ENCODE measurements around the gene HMCN1. TPM values are rescaled to one million over a fixed set of nuclear protein-coding genes. Genes with fewer than 3 reads are reported as not detected.

Gene HMCN1
- polyA plus RNA-seq, 1 donor from 2014 or later = 0.66 TPM

GRCh38 chr1:185961664-185962063 lies 227.5 kb downstream of the HMCN1 start:
- Histone ChIP-seq H4K20me1 (ENCODE audit: insufficient read depth) (no peaks in the 10 kb centered on the region), H3K4me3 (ENCODE audit: low read length) (no peak overlapping the region), H3K4me2 (ENCODE audit: low read length) (no peak overlapping the region), H3K9ac (ENCODE audit: low read length) (no peak overlapping the region), H3K36me3 (ENCODE audit: insufficient read depth, low read length) (no peaks in the 10 kb centered on the region), H2AFZ (ENCODE audit: low read depth, low read length) (no peak overlapping the region), H3K9me3 (ENCODE audit: low read length) (no peaks in the 10 kb centered on the region), H3F3A (ENCODE audit: insufficient read depth, low read length, poor library complexity, severe bottlenecking) (no peaks in the 10 kb centered on the region), H3K79me2 (replicated peaks; ENCODE audit: insufficient read depth, low read length) (no peaks in the 10 kb centered on the region), H3K27ac (ENCODE audit: low read length) (no peak overlapping the region), H3K27me3 (ENCODE audit: insufficient read depth, low read depth, low read length) (peaks cover 25% of the 10 kb centered on the region), H3K9me2 (ENCODE audit: insufficient read depth, low read length) (no peaks in the 10 kb centered on the region)
- no peak for TF ChIP-seq EZH2 (IDR thresholded peaks at IDR 0.05; ENCODE audit: borderline replicate concordance, insufficient read depth, low read length, poor library complexity, severe bottlenecking)
- TF ChIP-seq MXI1 (conservative IDR thresholded peaks at IDR 0.05; ENCODE audit: poor library complexity, severe bottlenecking) = no peak
- TF ChIP-seq EP300 (conservative IDR thresholded peaks at IDR 0.05; ENCODE audit: poor library complexity, severe bottlenecking) = no peak
- no peak for TF ChIP-seq POLR2AphosphoS5 (IDR thresholded peaks at IDR 0.05)
- TF ChIP-seq TAF1 (IDR thresholded peaks at IDR 0.05; ENCODE audit: low read depth) = no peak
- no peak for TF ChIP-seq SMC3 (conservative IDR thresholded peaks at IDR 0.05; ENCODE audit: poor library complexity)
- no peak for TF ChIP-seq CTCF (IDR thresholded peaks at IDR 0.05; ENCODE audit: poor library complexity, severe bottlenecking)
- TF ChIP-seq REST (IDR thresholded peaks at IDR 0.05; ENCODE audit: borderline replicate concordance) = no peak
- TF ChIP-seq RAD21 (conservative IDR thresholded peaks at IDR 0.05) = no peak

- H2AFZ ChIP-seq (ENCODE audit: low read depth, low read length) = no peak overlapping the region
- no peaks in the 10 kb centered on the region for H3F3A ChIP-seq (ENCODE audit: insufficient read depth, low read length, poor library complexity, severe bottlenecking)
- no peaks in the 10 kb centered on the region for H4K20me1 ChIP-seq (ENCODE audit: insufficient read depth)
- H3K9ac ChIP-seq (ENCODE audit: low read length) = no peak overlapping the region
- no peak overlapping the region for H3K4me2 ChIP-seq (ENCODE audit: low read length)
- no peak overlapping the region for H3K4me3 ChIP-seq (ENCODE audit: low read length)
- no peaks in the 10 kb centered on the region for H3K36me3 ChIP-seq (ENCODE audit: insufficient read depth, low read length)
- H3K27me3 ChIP-seq (ENCODE audit: insufficient read depth, low read depth, low read length) = peaks cover 21% of the 10 kb centered on the region
- no peaks in the 10 kb centered on the region for H3K79me2 ChIP-seq (replicated peaks; ENCODE audit: insufficient read depth, low read length)
- TF ChIP-seq EP300 (conservative IDR thresholded peaks at IDR 0.05; ENCODE audit: poor library complexity, severe bottlenecking) = no peak
- TF ChIP-seq SMC3 (conservative IDR thresholded peaks at IDR 0.05; ENCODE audit: poor library complexity) = no peak
- TF ChIP-seq MXI1 (conservative IDR thresholded peaks at IDR 0.05; ENCODE audit: poor library complexity, severe bottlenecking) = no peak
- TF ChIP-seq TAF1 (IDR thresholded peaks at IDR 0.05; ENCODE audit: low read depth) = no peak
- no peak for TF ChIP-seq REST (IDR thresholded peaks at IDR 0.05; ENCODE audit: borderline replicate concordance)
- no peaks in the 10 kb centered on the region for H3K9me3 ChIP-seq (ENCODE audit: low read length)
- H3K9me2 ChIP-seq (ENCODE audit: insufficient read depth, low read length) = no peaks in the 10 kb centered on the region
- H3K27ac ChIP-seq (ENCODE audit: low read length) = no peak overlapping the region
Measured at GRCh38 chr1:185964946-185965345, 230.8 kb downstream of the HMCN1 start.
